Pancreas (tissue), 10 donors: ENCODE measurements around the gene POLR2I. TPM values are rescaled to one million over a fixed set of nuclear protein-coding genes. Genes with fewer than 3 reads are reported as not detected.

Source experiments
- ATAC-seq, 4 donors: fragments of 200-7000 bp; cut with Tn5 transposase; one replicate each; pipeline versions ENCODE4 v1.8.0 to v1.9.1; 2020; ENCODE audit warnings: mild to moderate bottlenecking in 4 of 4, moderate library complexity in 4 of 4
- DNase-seq, 6 donors: peaks; one replicate each; pipeline ENCODE4 v3.0.0-alpha.2; 2020
- FAIRE-seq: peaks from 2 replicates; lab custom pipeline; 2012; peaks lifted over from hg19 to GRCh38; lab: Jason Lieb, UNC
- H3K27ac ChIP-seq, 4 donors: fragments of 200-600 bp; sonication (generic); 1 replicate in 3 of 4; 2 replicates in 1 of 4; pipeline versions ENCODE4 v1.5.0 to v1.8.0; 2020
- H3K27me3 ChIP-seq, 4 donors: fragments of 200-600 bp; one replicate each; pipeline ENCODE4 v1.8.0; 2021
- H3K36me3 ChIP-seq, 3 donors: fragments of 200-600 bp; sonication (generic) in 1 of 3; one replicate each; pipeline versions ENCODE4 v1.5.0 to v1.8.0; 2020 to 2021
- H3K4me1 ChIP-seq, 3 donors: fragments of 200-600 bp; one replicate each; pipeline ENCODE4 v1.8.0; 2021
- H3K4me3 ChIP-seq, 4 donors: fragments of 200-600 bp; sonication (generic) in 2 of 4; one replicate each; pipeline versions ENCODE4 v1.5.0 to v1.8.0; 2020 to 2021
- H3K9me3 ChIP-seq, 4 donors: fragments of 200-600 bp; one replicate each; pipeline ENCODE4 v1.8.0; 2021
- WGBS, 2 donors: extraction: QIAGEN DNeasy Blood & Tissue Kit; methylation state at CpG; one replicate each; pipeline ENCODE4 v1.1.7; 2013; 5-methylcytosine and 5-hydroxymethylcytosine counted together
- intact Hi-C, 3 donors: fragments of 100-400 bp; cut with DNase I; formaldehyde crosslinking; loops; one replicate each; pipeline versions ENCODE4 v1.11.1 to v1.14.2; 2022
- polyA plus RNA-seq, 2 donors: library from polyadenylated mRNA; stranded (reverse); fragments of 200-250 nt; gene quantifications; one replicate each; pipeline ENCODE4 v1.2.3, GENCODE V29; 2013
- total RNA-seq, 6 donors: library from RNA; stranded (reverse); fragmentation: NEBNext Ultra II Directional in 4 of 6; extraction: Animal tissue kit (Norgen Biotek cat#: 25700) in 4 of 6; gene quantifications; one replicate each; pipeline versions ENCODE4 v1.2.1 to v1.2.4, GENCODE V29; 2021 to 2023
- TF ChIP-seq, protein P1 (sequence below), 4 donors: fragments of 200-600 bp; sonication (generic) in 3 of 4; IDR thresholded peaks; one replicate each; pipeline versions ENCODE4 v1.5.0 to v1.8.0; 2021; ENCODE audit warnings: antibody characterized with exemption in 4 of 4
- donor health status: healthy with polysubstance abuse.
- donor health status: DM: no; HTN: no; CAD: no; lungs with moderate emphysema.
- donor health status: DM: no; HTN: no; CAD: no.
- donor health status: control.
- donor health status: control.
- donor health status: Bipolar disorder and iron deficiency.
- donor health status: DM: yes; HTN: yes; CAD: no.
- donor health status: DM: no; HTN: no; CAD: no.
- donor health status: DM: no; HTN: no; CAD: no.
- donor health status: DM: yes; HTN: yes; CAD: no.

The POLR2I gene
- total and polyA plus RNA-seq, 8 donors = 29.8 to 58.0 (median 37.1) TPM

DNA sequence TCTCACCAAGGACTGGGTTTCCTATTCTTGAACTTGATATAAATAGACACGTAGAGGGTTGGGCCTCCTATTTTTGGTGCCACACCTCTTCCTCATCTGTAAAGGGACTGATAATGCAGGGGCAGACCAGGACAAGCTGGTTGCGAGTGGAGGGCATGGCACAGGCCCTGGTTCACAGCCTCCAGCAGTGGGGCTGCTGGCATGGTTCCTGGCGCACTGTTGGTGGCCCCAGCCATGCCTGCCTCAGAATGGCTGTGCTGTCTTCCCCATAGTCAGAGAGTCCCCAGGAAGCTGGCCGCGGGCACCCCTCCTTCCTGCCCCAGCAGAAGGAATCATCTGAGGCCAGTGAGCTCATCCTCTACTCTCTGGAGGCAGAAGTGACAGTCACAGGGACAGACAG lies 14.2 kb downstream of the POLR2I start:
- no peak overlapping the region for H3K4me3 ChIP-seq
- H3K4me1 ChIP-seq = no peaks in the 10 kb centered on the region
- no peaks in the 10 kb centered on the region for H3K36me3 ChIP-seq
- no peak for FAIRE-seq
- no peaks in the 10 kb centered on the region for H3K9me3 ChIP-seq
- no peak overlapping the region for H3K27ac ChIP-seq
- DNase-seq = no peak
- 84 to 88% methylated on average over 5 of the region's 5 CpGs for WGBS, 2 donors
- ATAC-seq = no peak
- H3K27me3 ChIP-seq = no peaks in the 10 kb centered on the region
- TF ChIP-seq, protein P1, sequence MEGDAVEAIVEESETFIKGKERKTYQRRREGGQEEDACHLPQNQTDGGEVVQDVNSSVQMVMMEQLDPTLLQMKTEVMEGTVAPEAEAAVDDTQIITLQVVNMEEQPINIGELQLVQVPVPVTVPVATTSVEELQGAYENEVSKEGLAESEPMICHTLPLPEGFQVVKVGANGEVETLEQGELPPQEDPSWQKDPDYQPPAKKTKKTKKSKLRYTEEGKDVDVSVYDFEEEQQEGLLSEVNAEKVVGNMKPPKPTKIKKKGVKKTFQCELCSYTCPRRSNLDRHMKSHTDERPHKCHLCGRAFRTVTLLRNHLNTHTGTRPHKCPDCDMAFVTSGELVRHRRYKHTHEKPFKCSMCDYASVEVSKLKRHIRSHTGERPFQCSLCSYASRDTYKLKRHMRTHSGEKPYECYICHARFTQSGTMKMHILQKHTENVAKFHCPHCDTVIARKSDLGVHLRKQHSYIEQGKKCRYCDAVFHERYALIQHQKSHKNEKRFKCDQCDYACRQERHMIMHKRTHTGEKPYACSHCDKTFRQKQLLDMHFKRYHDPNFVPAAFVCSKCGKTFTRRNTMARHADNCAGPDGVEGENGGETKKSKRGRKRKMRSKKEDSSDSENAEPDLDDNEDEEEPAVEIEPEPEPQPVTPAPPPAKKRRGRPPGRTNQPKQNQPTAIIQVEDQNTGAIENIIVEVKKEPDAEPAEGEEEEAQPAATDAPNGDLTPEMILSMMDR (IDR thresholded peaks at IDR 0.05) = no peak
- intact Hi-C loops = no loop called here

DNA sequence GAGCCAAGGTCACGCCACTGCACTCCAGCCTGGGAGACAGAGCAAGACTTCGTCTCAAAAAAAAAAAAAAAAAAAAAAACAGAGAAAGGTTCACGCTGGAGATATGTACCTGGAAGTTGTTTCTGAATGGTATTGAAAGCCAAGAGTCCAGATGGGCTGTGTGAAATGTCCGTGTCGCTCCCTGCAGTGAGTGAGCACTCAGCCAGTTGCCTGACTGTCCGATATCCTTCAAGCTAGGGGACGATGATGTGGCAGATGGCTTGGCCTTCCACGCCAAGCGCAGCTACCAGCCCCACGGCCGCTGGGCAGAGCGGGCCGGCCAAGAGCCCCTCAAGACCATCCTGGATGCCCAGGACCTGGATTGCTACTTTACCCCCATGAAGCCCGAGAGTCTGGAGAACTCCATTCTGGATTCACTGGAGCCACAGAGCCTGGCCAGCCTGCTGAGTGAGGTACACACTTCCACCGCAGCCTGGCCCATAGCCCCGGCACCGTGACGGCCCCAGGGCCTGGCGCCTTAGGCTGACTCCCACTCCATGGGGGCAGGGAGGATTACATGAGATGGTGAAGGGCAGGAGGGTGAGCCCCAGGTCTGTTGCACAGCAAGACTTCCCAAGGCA lies 15.4 kb downstream of the POLR2I start:
- DNase-seq = no peak
- FAIRE-seq = no peak
- Histone ChIP-seq H3K4me3 (no peak overlapping the region), H3K4me1 (no peaks in the 10 kb centered on the region), H3K36me3 (no peaks in the 10 kb centered on the region), H3K27me3 (no peaks in the 10 kb centered on the region), H3K9me3 (no peaks in the 10 kb centered on the region), H3K27ac (no peak overlapping the region)
- TF ChIP-seq, protein P1 (IDR thresholded peaks at IDR 0.05) = no peak
- 85 to 89% methylated on average over 18 to 19 of the region's 19 CpGs for WGBS, 2 donors
- intact Hi-C loops = no loop called here
- no peak for ATAC-seq

DNA sequence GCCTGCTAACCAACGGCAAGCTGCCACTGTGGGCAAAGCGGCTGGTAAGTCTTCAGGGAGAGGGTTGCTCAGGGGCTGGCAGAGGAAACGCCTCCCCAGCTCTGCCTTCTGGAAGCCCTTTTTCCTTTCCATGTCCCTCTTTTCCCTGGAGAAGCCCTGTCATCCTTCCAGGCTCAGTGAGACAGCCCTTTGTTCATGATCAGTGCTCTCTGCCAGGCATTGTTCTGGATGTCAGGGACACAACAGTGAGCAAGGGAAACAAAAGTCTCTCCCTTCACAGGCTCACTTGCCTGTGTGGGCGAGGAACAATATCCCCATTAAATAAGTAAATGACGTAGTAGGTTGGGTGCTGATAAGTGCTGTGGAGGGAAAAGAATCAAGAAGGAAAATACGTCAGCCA lies 17.6 kb downstream of the POLR2I start:
- Histone ChIP-seq H3K27ac (no peak overlapping the region), H3K27me3 (no peaks in the 10 kb centered on the region), H3K4me3 (no peak overlapping the region), H3K4me1 (no peaks in the 10 kb centered on the region), H3K36me3 (no peaks in the 10 kb centered on the region), H3K9me3 (no peaks in the 10 kb centered on the region)
- ATAC-seq = no peak
- TF ChIP-seq, protein P1 (IDR thresholded peaks at IDR 0.05) = no peak
- FAIRE-seq = no peak
- 92 to 95% methylated on average over 6 of the region's 6 CpGs for WGBS, 2 donors
- no peak for DNase-seq
- intact Hi-C loops = no loop called here

DNA sequence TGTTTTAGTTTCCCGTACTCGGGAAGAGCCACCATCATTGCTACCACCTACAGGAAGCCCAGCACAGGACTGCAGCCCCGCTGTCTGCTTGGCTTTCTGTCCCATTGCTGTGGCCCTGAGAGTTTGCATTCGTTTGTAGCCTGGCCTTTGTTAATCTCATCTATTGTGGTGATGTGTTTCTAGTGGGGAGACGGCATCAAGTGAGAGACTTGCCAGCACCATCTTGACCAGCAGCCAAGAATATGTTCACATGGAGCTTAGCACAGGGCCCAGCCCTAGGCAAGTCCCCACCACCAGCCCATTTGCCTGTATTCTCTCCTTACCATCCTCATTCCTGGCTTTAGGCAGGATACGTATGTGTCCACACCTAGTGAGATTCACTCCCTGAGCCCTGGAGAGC lies 21.0 kb downstream of the POLR2I start:
- no peaks in the 10 kb centered on the region for H3K27me3 ChIP-seq
- FAIRE-seq = no peak
- no peaks in the 10 kb centered on the region for H3K4me1 ChIP-seq
- no peak for ATAC-seq
- intact Hi-C loops = no loop called here
- TF ChIP-seq, protein P1 (IDR thresholded peaks at IDR 0.05) = no peak
- no peak overlapping the region for H3K27ac ChIP-seq
- H3K9me3 ChIP-seq = no peaks in the 10 kb centered on the region
- no peak for DNase-seq
- H3K4me3 ChIP-seq = no peak overlapping the region
- H3K36me3 ChIP-seq = no peaks in the 10 kb centered on the region
- WGBS, 2 donors = 76 to 88% methylated on average over 6 of the region's 6 CpGs

DNA sequence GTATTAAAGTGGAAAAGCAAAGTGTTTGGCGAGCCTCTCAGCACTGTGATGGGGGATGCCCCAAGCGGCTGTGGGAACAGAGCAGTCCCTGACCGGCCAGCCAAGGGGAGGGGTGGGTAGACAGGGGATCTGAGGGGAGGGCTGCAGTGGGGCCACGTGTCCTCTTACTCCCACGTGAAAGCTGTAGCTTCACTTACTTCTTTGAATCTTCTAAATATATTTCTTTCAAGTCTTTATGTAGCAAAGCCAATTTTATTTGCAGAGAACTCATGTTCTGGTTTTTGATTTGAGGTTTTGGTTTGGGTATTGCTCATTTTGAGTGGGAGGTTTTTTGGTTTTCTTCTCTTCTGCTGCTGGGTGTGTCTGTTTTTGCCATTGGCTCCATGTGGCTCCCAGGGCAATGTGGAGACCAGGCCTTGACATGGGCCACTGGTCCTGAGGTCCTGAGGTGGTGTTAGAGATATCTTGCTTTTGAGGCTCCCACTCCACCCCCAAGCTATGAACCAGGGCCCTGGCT lies 21.5 kb downstream of the POLR2I start:
- Histone ChIP-seq H3K4me1 (no peaks in the 10 kb centered on the region), H3K4me3 (no peak overlapping the region), H3K27ac (no peak overlapping the region), H3K36me3 (no peaks in the 10 kb centered on the region), H3K27me3 (no peaks in the 10 kb centered on the region), H3K9me3 (no peaks in the 10 kb centered on the region)
- DNase-seq = no peak
- intact Hi-C loops = no loop called here
- no peak for ATAC-seq
- no peak for FAIRE-seq
- 96 to 97% methylated on average over 5 of the region's 5 CpGs for WGBS, 2 donors
- TF ChIP-seq, protein P1 (IDR thresholded peaks at IDR 0.05) = no peak
